Cardiac muscle cell (in vitro differentiated cells and primary cell): Measurements from ENCODE around the gene TMBIM4. TPM values are rescaled to one million over a fixed set of nuclear protein-coding genes. Genes with fewer than 3 reads are reported as not detected.
A peak's percentile ranks its signal among the peaks of the same experiment; 100 is the strongest.

Source experiments
- DNase-seq, 2 donors: peaks; one replicate each; pipeline versions ENCODE4 v3.0.0 to v3.0.0-alpha.2; 2010 to 2017; ENCODE audit warnings: low read depth in 1 of 2, low spot score in 1 of 2
- H3K27ac ChIP-seq: fragments of 200-600 bp; sonication (generic); 2 replicates; pipeline ENCODE4 v1.5.1; 2016
- H3K27me3 ChIP-seq: fragments of 200-600 bp; sonication (generic); 2 replicates; pipeline ENCODE4 v1.6.0; 2016; ENCODE audit warnings: control low read depth
- H3K36me3 ChIP-seq: fragments of 200-600 bp; sonication (generic); 2 replicates; pipeline ENCODE4 v1.5.1; 2016; ENCODE audit warnings: control low read depth
- H3K4me1 ChIP-seq: fragments of 200-600 bp; sonication (generic); 2 replicates; pipeline ENCODE4 v1.8.1; 2017; ENCODE audit warnings: low read depth, mild to moderate bottlenecking, mixed run types
- H3K4me3 ChIP-seq: fragments of 200-600 bp; sonication (generic); 2 replicates; pipeline ENCODE4 v1.5.1; 2016; ENCODE audit warnings: mild to moderate bottlenecking
- H3K9me3 ChIP-seq: fragments of 200-600 bp; sonication (generic); 2 replicates; pipeline ENCODE4 v1.5.1; 2017; ENCODE audit warnings: low read depth, mild to moderate bottlenecking, control low read depth
- CTCF ChIP-seq: IDR thresholded peaks from 2 replicates; pipeline ENCODE4 v1.5.1; 2012; ENCODE audit warnings: low read depth, mild to moderate bottlenecking, low read length
- polyA plus RNA-seq: library from polyadenylated mRNA; unstranded; fragments of >200 nt; fragmentation: Nextera tagmentation; extraction: Ambion mirVana; gene quantifications from 2 replicates; pipeline ENCODE4 v1.2.1, GENCODE V29; 2016
- total RNA-seq: library from RNA; depleted of rRNA; stranded (reverse); fragments of >200 nt; gene quantifications from 2 replicates; pipeline ENCODE4 v1.2.3, GENCODE V29; 2016

The TMBIM4 gene
- total and polyA plus RNA-seq, 2 experiments from 2014 or later = 23.7 to 59.7 TPM

GRCh38 chr12:66113471-66113870, 56.3 kb downstream of the TMBIM4 start:
- Histone ChIP-seq H3K36me3 (no peaks in the 10 kb centered on the region), H3K27me3 (no peaks in the 10 kb centered on the region), H3K9me3 (no peaks in the 10 kb centered on the region), H3K4me1 (no peaks in the 10 kb centered on the region), H3K27ac (no peak overlapping the region), H3K4me3 (no peak overlapping the region)
- no peak for TF ChIP-seq CTCF
- no peak for DNase-seq

GRCh38 chr12:66111605-66112004, 58.2 kb downstream of the TMBIM4 start:
- H3K4me1 ChIP-seq = no peaks in the 10 kb centered on the region
- H3K27ac ChIP-seq = no peak overlapping the region
- no peaks in the 10 kb centered on the region for H3K27me3 ChIP-seq
- H3K36me3 ChIP-seq = no peaks in the 10 kb centered on the region
- TF ChIP-seq CTCF = no peak
- H3K4me3 ChIP-seq = no peak overlapping the region
- peak in 1 of 2 donors; percentile 35 for DNase-seq
- no peaks in the 10 kb centered on the region for H3K9me3 ChIP-seq

- no peaks in the 10 kb centered on the region for H3K9me3 ChIP-seq
- no peak for TF ChIP-seq CTCF
- H3K36me3 ChIP-seq = no peaks in the 10 kb centered on the region
- no peaks in the 10 kb centered on the region for H3K27me3 ChIP-seq
- H3K27ac ChIP-seq = no peak overlapping the region
- DNase-seq = no peak
- H3K4me3 ChIP-seq = no peak overlapping the region
- no peaks in the 10 kb centered on the region for H3K4me1 ChIP-seq
Observed at GRCh38 chr12:66109056-66109455, 60.7 kb downstream of the TMBIM4 start.

- Histone ChIP-seq H3K4me3 (no peak overlapping the region), H3K27ac (no peak overlapping the region), H3K27me3 (no peaks in the 10 kb centered on the region), H3K9me3 (no peaks in the 10 kb centered on the region), H3K4me1 (no peaks in the 10 kb centered on the region), H3K36me3 (no peaks in the 10 kb centered on the region)
- no peak for TF ChIP-seq CTCF
- DNase-seq = no peak
Observed at GRCh38 chr12:66108386-66108785, 61.4 kb downstream of the TMBIM4 start.

- peak; percentile 71 for TF ChIP-seq CTCF
Observed at GRCh38 chr12:66107451-66107915, 62.3 kb downstream of the TMBIM4 start.

More at GRCh38 chr12:66107451-66107915, 62.3 kb downstream of the TMBIM4 start:
- H3K4me1 ChIP-seq = no peaks in the 10 kb centered on the region
- no peak overlapping the region for H3K27ac ChIP-seq
- H3K4me3 ChIP-seq = no peak overlapping the region
- no peaks in the 10 kb centered on the region for H3K36me3 ChIP-seq
- no peaks in the 10 kb centered on the region for H3K27me3 ChIP-seq
- DNase-seq = peak; percentile 87 to 96
- H3K9me3 ChIP-seq = no peaks in the 10 kb centered on the region
